CD14-positive monocyte (primary cell): ENCODE measurements around the gene SLC6A1. TPM values are rescaled to one million over a fixed set of nuclear protein-coding genes. Genes with fewer than 3 reads are reported as not detected.

ENCODE experiments used
- DNase-seq, 3 donors: peaks; one replicate each; pipeline ENCODE4 v3.0.0-alpha.2; 2011 to 2022
- H2AFZ ChIP-seq: 2 replicates; pipeline ENCODE4 v1.6.0; 2012; ENCODE audit warnings: mild to moderate bottlenecking, low read depth, low read length, inconsistent platforms; ENCODE audit not compliant: insufficient read depth, poor library complexity, severe bottlenecking
- H3K27ac ChIP-seq, 2 donors: 1 replicate in 1 of 2; 2 replicates in 1 of 2; pipeline ENCODE4 v1.5.1; 2012 to 2013; ENCODE audit warnings: low read length in 2 of 2, control low read depth in 1 of 2, inconsistent platforms in 1 of 2, low read depth in 1 of 2, mild to moderate bottlenecking in 1 of 2
- H3K27me3 ChIP-seq, 2 donors: one replicate each; pipeline versions ENCODE4 v1.6.0 to v1.6.1; 2011 to 2013; ENCODE audit warnings: low read length in 2 of 2; ENCODE audit not compliant: control insufficient read depth in 2 of 2, insufficient read depth in 2 of 2
- H3K36me3 ChIP-seq, 2 donors: replicated peaks in 1 of 2; 1 replicate in 1 of 2; 2 replicates in 1 of 2; pipeline versions ENCODE4 v1.5.1 to v1.6.1; 2012 to 2013; ENCODE audit warnings: low read length in 2 of 2, control low read depth in 1 of 2, inconsistent platforms in 1 of 2, mild to moderate bottlenecking in 1 of 2; ENCODE audit not compliant: insufficient read depth in 2 of 2, control insufficient read depth in 1 of 2
- H3K4me1 ChIP-seq, 2 donors: 1 replicate in 1 of 2; 2 replicates in 1 of 2; pipeline versions ENCODE4 v1.5.1 to v1.6.1; 2012 to 2013; ENCODE audit warnings: low read length in 2 of 2, control low read depth in 1 of 2, inconsistent platforms in 1 of 2, mild to moderate bottlenecking in 1 of 2, moderate library complexity in 1 of 2; ENCODE audit not compliant: insufficient read depth in 2 of 2, control insufficient read depth in 1 of 2
- H3K4me2 ChIP-seq: replicated peaks from 2 replicates; pipeline ENCODE3; 2012; ENCODE audit warnings: low read length, moderate library complexity, mild to moderate bottlenecking; ENCODE audit not compliant: poor library complexity, severe bottlenecking; ENCODE audit errors: extremely low read depth
- H3K4me3 ChIP-seq, 3 experiments: fragments of 200-600 bp in 1 of 3; sonication (generic) in 1 of 3; replicated peaks in 1 of 3; 1 replicate in 2 of 3; 2 replicates in 1 of 3; pipeline ENCODE4 v1.5.1; 2011 to 2013; ENCODE audit warnings: low read length in 3 of 3, mild to moderate bottlenecking in 3 of 3, control low read depth in 2 of 3, low read depth in 2 of 3, inconsistent platforms in 1 of 3, moderate library complexity in 1 of 3
- H3K79me2 ChIP-seq: 2 replicates; pipeline ENCODE4 v1.6.0; 2012; ENCODE audit warnings: mild to moderate bottlenecking, control low read depth, inconsistent platforms, low read length, moderate library complexity; ENCODE audit not compliant: insufficient read depth
- H3K9ac ChIP-seq: 2 replicates; pipeline ENCODE4 v1.6.0; 2017; ENCODE audit warnings: low read length, mild to moderate bottlenecking; ENCODE audit not compliant: insufficient read depth, poor library complexity, severe bottlenecking
- H3K9me3 ChIP-seq, 2 donors: replicated peaks in 1 of 2; 1 replicate in 1 of 2; 2 replicates in 1 of 2; pipeline versions ENCODE4 v1.5.1 to v1.6.1; 2012 to 2013; ENCODE audit warnings: low read length in 2 of 2, control low read depth in 1 of 2; ENCODE audit not compliant: control insufficient read depth in 1 of 2, insufficient read depth in 1 of 2
- H4K20me1 ChIP-seq: 2 replicates; pipeline ENCODE4 v1.6.0; 2012; ENCODE audit warnings: mild to moderate bottlenecking, low read length, control low read depth, moderate library complexity; ENCODE audit not compliant: insufficient read depth
- H3K27ac Mint-ChIP-seq, 7 donors: one replicate each; pipeline ENCODE4 v1.8.0; 2020; ENCODE audit warnings: mild to moderate bottlenecking in 7 of 7, mixed read lengths in 7 of 7, moderate library complexity in 6 of 7, inconsistent platforms in 2 of 7
- H3K27me3 Mint-ChIP-seq, 3 donors: one replicate each; pipeline ENCODE4 v1.8.0; 2021 to 2022; ENCODE audit warnings: low read depth in 3 of 3, mild to moderate bottlenecking in 3 of 3, mixed read lengths in 3 of 3, moderate library complexity in 3 of 3, inconsistent platforms in 1 of 3
- H3K36me3 Mint-ChIP-seq, 2 donors: one replicate each; pipeline ENCODE4 v1.8.0; 2020; ENCODE audit warnings: mixed read lengths in 2 of 2, inconsistent platforms in 1 of 2, mild to moderate bottlenecking in 1 of 2
- H3K4me1 Mint-ChIP-seq: one replicate; pipeline ENCODE4 v1.8.0; 2020; ENCODE audit warnings: mild to moderate bottlenecking, mixed read lengths
- H3K4me3 Mint-ChIP-seq, 2 donors: one replicate each; pipeline ENCODE4 v1.8.0; 2020; ENCODE audit warnings: mild to moderate bottlenecking in 2 of 2, mixed read lengths in 2 of 2, moderate library complexity in 1 of 2
- H3K9me3 Mint-ChIP-seq, 7 donors: one replicate each; pipeline ENCODE4 v1.8.0; 2020 to 2022; ENCODE audit warnings: mixed read lengths in 7 of 7, mild to moderate bottlenecking in 6 of 7, moderate library complexity in 6 of 7, inconsistent platforms in 2 of 7
- CTCF ChIP-seq: fragments of 200-600 bp; IDR thresholded peaks from one replicate; pipeline ENCODE4 v1.8.0; 2022; ENCODE audit warnings: antibody characterized with exemption, mild to moderate bottlenecking
- WGBS: methylation state at CpG from one replicate; pipeline ENCODE4 v1.1.5; 2013; ENCODE audit warnings: missing lambda C conversion rate; ENCODE audit not compliant: insufficient coverage; 5-methylcytosine and 5-hydroxymethylcytosine counted together
- intact Hi-C, 2 donors: fragments of 100-400 bp; cut with micrococcal nuclease; formaldehyde crosslinking; loops; one replicate each; pipeline versions ENCODE4 v1.15.0 to v1.15.1; 2023
- polyA plus RNA-seq, 3 donors: library from polyadenylated mRNA; depleted of rRNA in 1 of 3; unstranded in 2 of 3; stranded (reverse) in 1 of 3; fragments of 300-500 nt in 2 of 3; fragments of >200 nt in 1 of 3; fragmentation: Illumina TruSeq in 2 of 3; gene quantifications; 1 replicate in 2 of 3; 2 replicates in 1 of 3; pipeline ENCODE4 v1.2.3, GENCODE V29; 2012 to 2021

SLC6A1 gene
- polyA plus RNA-seq, 3 donors: not detected

GRCh38 chr3:10968401-10968800, 24.1 kb upstream of the SLC6A1 start:
- Histone ChIP-seq H3K4me2 (no peak overlapping the region), H3K4me3 (no peak overlapping the region), H3K27me3 (peaks cover 0 to 5% of the 10 kb centered on the region in 2 donors), H3K4me1 (no peaks in the 10 kb centered on the region), H2AFZ (no peak overlapping the region), H3K27ac (no peak overlapping the region), H3K9me3 (no peaks in the 10 kb centered on the region), H3K9ac (no peak overlapping the region), H4K20me1 (no peaks in the 10 kb centered on the region), H3K79me2 (no peaks in the 10 kb centered on the region), H3K36me3 (no peaks in the 10 kb centered on the region)
- no peaks in the 10 kb centered on the region for H3K9me3 Mint-ChIP-seq
- DNase-seq: no peak
- peaks cover 5 to 16% (median 15%) of the 10 kb centered on the region in 3 donors for H3K27me3 Mint-ChIP-seq
- no peak for TF ChIP-seq CTCF
- WGBS: 41% methylated on average over 4 of the region's 4 CpGs
- no peak overlapping the region for H3K27ac Mint-ChIP-seq
- no peaks in the 10 kb centered on the region for H3K4me1 Mint-ChIP-seq
- no peaks in the 10 kb centered on the region for H3K36me3 Mint-ChIP-seq
- H3K4me3 Mint-ChIP-seq: no peak overlapping the region
- intact Hi-C loops: no loop called here

- 77% methylated on average over 5 of the region's 5 CpGs for WGBS
Observed at GRCh38 chr3:10970306-10970960, 22.1 kb upstream of the SLC6A1 start.

More at GRCh38 chr3:10970306-10970960, 22.1 kb upstream of the SLC6A1 start:
- no peak overlapping the region for H3K27ac Mint-ChIP-seq
- H3K27me3 ChIP-seq: peaks cover 0 to 5% of the 10 kb centered on the region in 2 donors
- intact Hi-C loops: no loop called here
- H3K4me3 ChIP-seq: no peak overlapping the region
- no peaks in the 10 kb centered on the region for H3K9me3 ChIP-seq
- H3K4me1 ChIP-seq: no peaks in the 10 kb centered on the region
- no peaks in the 10 kb centered on the region for H3K4me1 Mint-ChIP-seq
- no peak for DNase-seq
- no peak for TF ChIP-seq CTCF
- H3K4me2 ChIP-seq: no peak overlapping the region
- H3K9ac ChIP-seq: no peak overlapping the region
- H3K27me3 Mint-ChIP-seq: peaks cover 13 to 24% (median 19%) of the 10 kb centered on the region in 3 donors
- H2AFZ ChIP-seq: no peak overlapping the region
- H3K9me3 Mint-ChIP-seq: no peaks in the 10 kb centered on the region
- no peaks in the 10 kb centered on the region for H3K36me3 Mint-ChIP-seq
- H3K36me3 ChIP-seq: no peaks in the 10 kb centered on the region
- H3K4me3 Mint-ChIP-seq: no peak overlapping the region
- no peak overlapping the region for H3K27ac ChIP-seq
- H3K79me2 ChIP-seq: no peaks in the 10 kb centered on the region
- no peaks in the 10 kb centered on the region for H4K20me1 ChIP-seq
